Activated CD4-positive, alpha-beta T cell treated with anti-CD3 and anti-CD28 coated beads, Interleukin-2, amount 10 ng/mL, durations not matched to agents 7 days and 5 days (primary cell): ENCODE results near the gene KCNH2. TPM values are rescaled to one million over a fixed set of nuclear protein-coding genes. Genes with fewer than 3 reads are reported as not detected.

ENCODE experiments used
- CTCF ChIA-PET: fragments of 350-600 bp; sonication (Branson Sonifier 250); formaldehyde crosslinking; loops from one replicate; lab custom pipeline; 2021; ENCODE audit warnings: antibody characterized with exemption; lab: Charles Lee
- POLR2A ChIA-PET: fragments of 350-600 bp; sonication (Branson Sonifier 250); formaldehyde crosslinking; loops from one replicate; lab custom pipeline; 2021; ENCODE audit warnings: antibody characterized with exemption; lab: Charles Lee
- DNase-seq: peaks from one replicate; pipeline ENCODE4 v3.0.0-alpha.2; 2020
- H3K27ac Mint-ChIP-seq: one replicate; pipeline ENCODE4 v1.8.0; 2021; ENCODE audit warnings: mild to moderate bottlenecking, moderate library complexity, mixed read lengths
- H3K27me3 Mint-ChIP-seq: one replicate; pipeline ENCODE4 v1.8.0; 2021; ENCODE audit warnings: mixed read lengths
- H3K36me3 Mint-ChIP-seq: one replicate; pipeline ENCODE4 v1.8.0; 2021; ENCODE audit warnings: low read depth, mixed read lengths
- H3K4me1 Mint-ChIP-seq: one replicate; pipeline ENCODE4 v1.8.0; 2021; ENCODE audit warnings: mixed read lengths
- H3K4me3 Mint-ChIP-seq: one replicate; pipeline ENCODE4 v1.8.0; 2021; ENCODE audit warnings: mild to moderate bottlenecking, moderate library complexity, mixed read lengths
- H3K9me3 Mint-ChIP-seq: one replicate; pipeline ENCODE4 v1.8.0; 2021; ENCODE audit warnings: mixed read lengths
- total RNA-seq, 2 experiments: library from RNA; stranded (reverse); gene quantifications; one replicate each; pipeline ENCODE4 v1.2.3, GENCODE V29; 2021

Gene KCNH2
- total RNA-seq, 2 experiments from 2014 or later, result 0.27 to 0.30 TPM

DNA sequence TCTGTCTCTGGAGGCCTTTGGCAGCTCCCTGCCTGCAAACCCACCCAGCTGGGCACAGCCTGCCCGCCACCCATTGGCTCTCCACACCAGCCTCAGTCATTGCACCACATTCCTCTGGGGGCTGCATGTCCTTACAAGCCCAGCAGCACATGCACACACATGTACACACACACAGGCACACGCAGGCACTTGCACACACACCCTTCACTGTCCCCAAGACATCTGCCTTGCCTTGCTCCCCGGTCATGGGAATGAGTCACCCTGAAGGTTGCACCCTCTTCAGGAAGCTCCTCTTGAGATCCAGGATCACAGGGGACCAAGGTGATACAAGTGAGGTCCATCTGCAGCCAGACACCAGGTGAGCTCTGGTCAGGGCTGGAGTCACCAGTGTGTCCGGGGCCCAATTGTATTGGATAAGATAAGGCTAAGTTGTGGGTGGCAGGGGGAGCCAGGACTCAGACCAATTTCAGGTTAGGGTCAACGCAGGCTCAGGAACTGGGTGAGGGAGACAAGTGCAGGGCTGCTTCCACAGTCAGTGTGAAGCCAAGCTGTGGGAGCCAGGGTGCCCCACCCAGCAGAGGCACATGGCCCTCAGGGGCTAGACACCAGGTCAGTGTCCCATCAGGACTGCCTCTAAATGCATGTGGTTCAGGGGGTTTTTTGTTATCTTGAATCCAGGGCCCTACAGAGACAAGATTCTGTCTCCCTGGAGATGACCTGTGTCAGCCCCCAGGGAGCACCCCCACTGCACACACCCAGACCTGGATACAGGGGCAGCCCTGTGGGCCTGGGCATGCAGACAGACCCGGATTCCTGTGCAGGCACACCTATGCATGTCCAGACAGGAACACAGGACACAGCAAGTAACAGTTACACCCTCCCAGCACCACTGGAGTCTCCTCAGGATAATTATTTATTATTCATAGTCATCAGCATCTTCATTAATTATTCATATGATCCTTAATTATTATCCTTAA is 33.8 kb downstream of the KCNH2 start:
- no peak for DNase-seq
- Mint-ChIP-seq H3K4me1 (peaks cover 25% of the 10 kb centered on the region), H3K9me3 (no peaks in the 10 kb centered on the region), H3K36me3 (no peaks in the 10 kb centered on the region), H3K27me3 (peaks cover 3% of the 10 kb centered on the region), H3K4me3 (no peak overlapping the region), H3K27ac (no peak overlapping the region)
- ChIA-PET CTCF (interaction anchor here (1.4 to 1.9 kb wide), 2 partner anchors 14 to 19 kb away, joined by 4 to 9 read pairs; no protein-coding TSS in a partner anchor), POLR2A (interaction anchor here (0.6 kb wide), 1 partner anchor 16 kb away, joined by 3 read pairs; no protein-coding TSS in a partner anchor)

GRCh38 chr7:150943453-150943814 is 34.7 kb downstream of the KCNH2 start:
- CTCF ChIA-PET, result interaction anchor here (0.7 to 1.9 kb wide), 3 partner anchors 13 to 45 kb away, joined by 3 to 9 read pairs (median 4); no protein-coding TSS in a partner anchor
- no peak overlapping the region for H3K4me3 Mint-ChIP-seq
- H3K27ac Mint-ChIP-seq, result no peak overlapping the region
- POLR2A ChIA-PET, result no interaction called here
- H3K4me1 Mint-ChIP-seq, result peaks cover 32% of the 10 kb centered on the region
- H3K9me3 Mint-ChIP-seq, result no peaks in the 10 kb centered on the region
- H3K36me3 Mint-ChIP-seq, result no peaks in the 10 kb centered on the region
- H3K27me3 Mint-ChIP-seq, result peaks cover 3% of the 10 kb centered on the region
- DNase-seq, result no peak

- Mint-ChIP-seq H3K4me1 (peaks cover 38% of the 10 kb centered on the region), H3K36me3 (no peaks in the 10 kb centered on the region), H3K4me3 (no peak overlapping the region), H3K27ac (peak overlapping the region; percentile 63), H3K27me3 (peaks cover 3% of the 10 kb centered on the region), H3K9me3 (no peaks in the 10 kb centered on the region)
- DNase-seq, result no peak
- ChIA-PET POLR2A (no interaction called here), CTCF (interaction anchor here (0.7 to 1.9 kb wide), 4 partner anchors 12 to 45 kb away, joined by 3 to 9 read pairs (median 4); no protein-coding TSS in a partner anchor)
These were observed 35.3 kb downstream of the KCNH2 start for GRCh38 chr7:150942591-150943452.

- Mint-ChIP-seq H3K4me3 (no peak overlapping the region), H3K27me3 (peaks cover 3% of the 10 kb centered on the region), H3K36me3 (no peaks in the 10 kb centered on the region), H3K4me1 (peaks cover 46% of the 10 kb centered on the region), H3K27ac (peak overlapping the region; percentile 51), H3K9me3 (no peaks in the 10 kb centered on the region)
- ChIA-PET POLR2A (no interaction called here), CTCF (interaction anchor here (0.7 kb wide), 1 partner anchor 45 kb away, joined by 3 read pairs; no protein-coding TSS in a partner anchor)
- DNase-seq, result peak; percentile 74
These were observed 36.0 kb downstream of the KCNH2 start for GRCh38 chr7:150942001-150942590.

DNA sequence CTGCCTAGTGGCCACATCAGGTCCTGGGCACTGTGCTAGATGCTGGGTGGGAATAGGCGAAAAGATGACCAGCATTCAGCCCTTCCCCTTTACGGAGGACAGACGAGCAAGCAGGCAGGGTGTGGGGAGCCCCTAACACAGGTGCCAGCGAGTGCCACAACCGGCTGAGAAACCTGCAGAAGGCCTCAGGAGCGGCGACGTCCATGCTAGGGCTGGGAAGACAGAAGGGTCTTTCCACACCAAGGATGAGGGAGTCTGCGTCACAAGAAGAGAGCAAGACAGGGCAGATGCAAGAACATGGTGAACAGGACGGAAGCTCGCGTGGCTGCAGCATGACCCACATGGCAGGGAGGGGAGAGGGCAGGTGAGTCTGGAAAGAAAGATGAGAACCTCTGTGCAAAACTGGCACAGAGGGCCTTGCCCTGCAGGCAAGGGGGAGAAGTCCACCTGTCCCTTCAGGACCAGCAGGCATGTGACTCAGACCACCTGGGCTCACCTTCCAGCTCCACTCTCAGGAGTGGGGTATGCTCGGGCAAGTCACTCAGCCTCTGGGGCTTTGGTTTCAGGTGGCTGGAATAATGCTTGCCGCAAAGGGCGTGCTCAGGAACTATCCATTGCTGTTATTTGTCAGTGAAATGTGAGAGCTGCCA is 36.6 kb downstream of the KCNH2 start:
- ChIA-PET CTCF (no interaction called here), POLR2A (no interaction called here)
- Mint-ChIP-seq H3K27ac (peak overlapping the region; percentile 64), H3K4me3 (no peak overlapping the region), H3K27me3 (peaks cover 3% of the 10 kb centered on the region), H3K36me3 (no peaks in the 10 kb centered on the region), H3K4me1 (peaks cover 46% of the 10 kb centered on the region), H3K9me3 (no peaks in the 10 kb centered on the region)
- DNase-seq, result no peak

DNA sequence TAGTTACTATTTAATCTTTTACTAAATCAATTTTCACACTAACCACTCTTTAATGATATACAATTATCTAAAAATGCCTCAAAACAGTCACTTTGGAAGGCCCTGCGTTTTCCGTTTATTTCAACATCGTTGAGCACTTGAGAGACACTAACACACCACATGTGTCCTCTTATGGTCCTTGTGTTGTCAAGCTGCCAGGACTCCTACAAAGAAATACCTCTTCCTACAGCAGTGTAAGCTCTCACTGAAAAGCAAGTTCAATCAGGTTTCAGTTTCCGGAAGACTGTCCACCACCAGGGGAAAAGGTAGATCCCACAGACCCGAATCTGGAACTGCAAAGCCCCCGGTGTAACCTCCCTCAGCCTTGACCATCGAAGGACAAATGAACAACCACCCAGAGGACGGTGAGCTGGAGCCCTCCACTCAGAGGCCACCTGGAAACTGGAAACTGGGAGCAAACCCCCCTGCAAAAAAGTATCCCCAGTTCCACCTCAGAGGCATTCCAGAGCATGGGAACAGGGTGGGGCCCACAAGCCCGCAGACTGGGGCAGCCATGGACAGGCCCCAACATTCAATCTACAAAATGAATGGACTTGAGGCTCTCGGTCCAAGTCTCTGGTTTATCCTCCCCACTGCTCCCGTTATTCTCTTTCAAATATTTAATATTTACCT is 37.6 kb downstream of the KCNH2 start:
- ChIA-PET CTCF (interaction anchor here (0.9 kb wide), 1 partner anchor 8 kb away, joined by 3 read pairs; no protein-coding TSS in a partner anchor), POLR2A (no interaction called here)
- Mint-ChIP-seq H3K4me3 (no peak overlapping the region), H3K27me3 (peaks cover 6% of the 10 kb centered on the region), H3K36me3 (no peaks in the 10 kb centered on the region), H3K4me1 (peaks cover 46% of the 10 kb centered on the region), H3K9me3 (no peaks in the 10 kb centered on the region), H3K27ac (no peak overlapping the region)
- DNase-seq, result no peak

GRCh38 chr7:150939466-150939865 is 38.7 kb downstream of the KCNH2 start:
- H3K27ac Mint-ChIP-seq, result no peak overlapping the region
- no peak overlapping the region for H3K4me3 Mint-ChIP-seq
- CTCF ChIA-PET, result interaction anchor here (0.6 to 0.9 kb wide), 2 partner anchors 9 to 1856 kb away, joined by 3 read pairs; no protein-coding TSS in a partner anchor
- DNase-seq, result no peak
- no peaks in the 10 kb centered on the region for H3K36me3 Mint-ChIP-seq
- peaks cover 46% of the 10 kb centered on the region for H3K4me1 Mint-ChIP-seq
- H3K27me3 Mint-ChIP-seq, result peaks cover 6% of the 10 kb centered on the region
- POLR2A ChIA-PET, result no interaction called here
- no peaks in the 10 kb centered on the region for H3K9me3 Mint-ChIP-seq

DNA sequence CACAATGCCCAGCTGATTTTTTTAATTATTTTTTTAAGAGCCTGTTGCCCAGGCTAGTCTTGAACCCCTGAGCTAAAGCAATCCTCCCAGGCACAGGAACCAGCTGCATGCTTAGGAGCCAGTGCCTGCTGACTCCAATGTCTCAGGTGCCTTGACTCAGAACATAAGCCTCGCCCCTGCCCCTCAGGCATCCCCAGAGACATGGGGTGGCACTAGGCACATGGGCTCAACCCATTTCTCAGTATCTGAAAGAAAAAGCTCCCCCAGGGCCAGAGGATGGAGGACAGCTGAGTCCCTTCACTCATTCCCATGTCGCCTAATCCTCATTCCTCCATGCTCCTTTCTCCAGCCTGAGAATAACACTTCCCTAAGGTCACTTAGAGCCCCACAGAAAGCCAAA is 39.1 kb downstream of the KCNH2 start:
- POLR2A ChIA-PET, result no interaction called here
- H3K27ac Mint-ChIP-seq, result no peak overlapping the region
- peaks cover 46% of the 10 kb centered on the region for H3K4me1 Mint-ChIP-seq
- no peak overlapping the region for H3K4me3 Mint-ChIP-seq
- peaks cover 6% of the 10 kb centered on the region for H3K27me3 Mint-ChIP-seq
- H3K36me3 Mint-ChIP-seq, result no peaks in the 10 kb centered on the region
- CTCF ChIA-PET, result interaction anchor here (0.6 to 1.2 kb wide), 2 partner anchors 150 to 1855 kb away, joined by 3 read pairs; no protein-coding TSS in a partner anchor
- H3K9me3 Mint-ChIP-seq, result no peaks in the 10 kb centered on the region
- no peak for DNase-seq

DNA sequence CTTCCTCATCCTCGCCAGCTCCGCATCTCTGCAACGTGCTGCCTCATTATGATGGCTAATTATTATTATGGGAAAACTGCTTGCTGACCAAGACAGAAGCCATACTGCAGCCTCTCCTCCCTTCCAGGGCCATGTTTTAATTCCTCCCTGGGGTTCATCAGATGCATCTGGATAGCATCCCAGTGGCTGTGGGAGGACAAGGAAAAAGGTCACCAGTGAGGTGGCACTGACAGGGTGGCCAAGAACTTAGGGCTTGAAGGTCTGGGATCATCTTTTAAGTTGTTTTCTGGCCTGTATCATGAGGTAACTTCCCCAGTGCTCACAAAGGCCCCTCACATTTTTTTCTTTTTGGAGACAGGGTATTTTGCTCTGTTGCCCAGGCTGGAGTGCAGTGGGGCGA is 39.6 kb downstream of the KCNH2 start:
- H3K9me3 Mint-ChIP-seq, result no peaks in the 10 kb centered on the region
- ChIA-PET POLR2A (no interaction called here), CTCF (interaction anchor here (1.2 to 1.4 kb wide), 3 partner anchors 19 to 149 kb away, joined by 3 to 6 read pairs (median 3); no protein-coding TSS in a partner anchor)
- H3K27ac Mint-ChIP-seq, result no peak overlapping the region
- H3K4me3 Mint-ChIP-seq, result no peak overlapping the region
- H3K27me3 Mint-ChIP-seq, result peaks cover 6% of the 10 kb centered on the region
- H3K36me3 Mint-ChIP-seq, result no peaks in the 10 kb centered on the region
- DNase-seq, result no peak
- H3K4me1 Mint-ChIP-seq, result peaks cover 46% of the 10 kb centered on the region

- DNase-seq, result peak; percentile 33
- H3K4me1 Mint-ChIP-seq, result peaks cover 43% of the 10 kb centered on the region
- no peaks in the 10 kb centered on the region for H3K9me3 Mint-ChIP-seq
- peak overlapping the region; percentile 34 for H3K27ac Mint-ChIP-seq
- H3K4me3 Mint-ChIP-seq, result no peak overlapping the region
- no peaks in the 10 kb centered on the region for H3K36me3 Mint-ChIP-seq
- ChIA-PET POLR2A (no interaction called here), CTCF (interaction anchor here (0.6 to 1.4 kb wide), 7 partner anchors 18 to 1354 kb away, joined by 3 to 6 read pairs (median 4); no protein-coding TSS in a partner anchor)
- peaks cover 6% of the 10 kb centered on the region for H3K27me3 Mint-ChIP-seq
These were observed 40.1 kb downstream of the KCNH2 start for GRCh38 chr7:150937848-150938561.

DNA sequence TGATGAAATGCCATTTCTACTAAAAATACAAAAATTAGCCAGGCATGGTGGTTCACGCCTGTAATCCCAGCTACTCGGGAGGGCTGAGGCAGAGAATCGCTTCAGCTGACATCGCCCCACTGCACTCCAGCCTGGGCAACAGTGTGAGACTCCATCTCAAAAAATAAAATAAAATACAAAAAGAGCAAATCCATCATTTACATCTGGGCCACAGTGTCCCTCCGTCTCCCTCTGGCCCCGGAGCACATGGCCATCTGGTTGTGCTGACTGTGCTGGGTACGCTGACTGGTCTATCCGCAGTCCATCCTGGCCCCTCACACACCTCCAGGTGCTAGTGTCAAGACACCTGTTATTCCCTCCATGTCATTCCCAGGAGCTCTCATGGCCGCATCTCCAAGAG is 42.1 kb downstream of the KCNH2 start:
- ChIA-PET CTCF (interaction anchor here (0.7 kb wide), 1 partner anchor 78 kb away, joined by 3 read pairs; no protein-coding TSS in a partner anchor), POLR2A (no interaction called here)
- H3K27me3 Mint-ChIP-seq, result peaks cover 8% of the 10 kb centered on the region
- H3K9me3 Mint-ChIP-seq, result no peaks in the 10 kb centered on the region
- no peak overlapping the region for H3K4me3 Mint-ChIP-seq
- no peak overlapping the region for H3K27ac Mint-ChIP-seq
- peaks cover 30% of the 10 kb centered on the region for H3K4me1 Mint-ChIP-seq
- no peaks in the 10 kb centered on the region for H3K36me3 Mint-ChIP-seq
- DNase-seq, result no peak
